Endodermal cell (in vitro differentiated cells): ENCODE results near the gene PRPF6. TPM values are rescaled to one million over a fixed set of nuclear protein-coding genes. Genes with fewer than 3 reads are reported as not detected.
"Not testable (repeated sequence)": the region's sequence is repeated elsewhere in the genome, so short reads cannot be mapped to it uniquely, and the experiment has no call there.

ENCODE experiments used
- DNase-seq: peaks from one replicate; pipeline ENCODE4 v3.0.0-alpha.2; 2017
- H3K27ac ChIP-seq: 2 replicates; pipeline ENCODE4 v1.5.1; 2013; ENCODE audit warnings: mild to moderate bottlenecking, low read depth, low read length, moderate library complexity
- H3K27me3 ChIP-seq: 2 replicates; pipeline ENCODE4 v1.6.1; 2013; ENCODE audit warnings: mild to moderate bottlenecking, low read length, moderate library complexity; ENCODE audit not compliant: insufficient read depth, control insufficient read depth, poor library complexity, severe bottlenecking
- H3K36me3 ChIP-seq: 2 replicates; pipeline ENCODE4 v1.7.0; 2013; ENCODE audit warnings: mild to moderate bottlenecking, low read length, moderate library complexity; ENCODE audit not compliant: control insufficient read depth, insufficient read depth
- H3K4me1 ChIP-seq: one replicate; pipeline ENCODE4 v1.7.0; 2013; ENCODE audit warnings: low read length; ENCODE audit not compliant: control insufficient read depth, insufficient read depth
- H3K4me3 ChIP-seq: 2 replicates; pipeline ENCODE4 v1.5.1; 2013; ENCODE audit warnings: mild to moderate bottlenecking, low read length, moderate library complexity
- H3K9ac ChIP-seq: 2 replicates; pipeline ENCODE4 v1.6.1; 2013; ENCODE audit warnings: mild to moderate bottlenecking, low read length, moderate library complexity; ENCODE audit not compliant: poor library complexity, severe bottlenecking; ENCODE audit errors: extremely low read depth
- H3K9me3 ChIP-seq: 2 replicates; pipeline ENCODE4 v1.6.1; 2013; ENCODE audit warnings: mild to moderate bottlenecking, low read length, moderate library complexity; ENCODE audit not compliant: control insufficient read depth
- H3K27ac Mint-ChIP-seq: 2 replicates; pipeline ENCODE4 v1.8.0; 2020; ENCODE audit warnings: mixed read lengths
- H3K27me3 Mint-ChIP-seq: 2 replicates; pipeline ENCODE4 v1.8.0; 2021; ENCODE audit warnings: mild to moderate bottlenecking, mixed read lengths; ENCODE audit not compliant: insufficient read depth
- H3K36me3 Mint-ChIP-seq: 2 replicates; pipeline ENCODE4 v1.8.0; 2020; ENCODE audit warnings: low read depth, mixed read lengths
- H3K4me1 Mint-ChIP-seq: 2 replicates; pipeline ENCODE4 v1.8.0; 2020; ENCODE audit warnings: mixed read lengths
- H3K4me3 Mint-ChIP-seq: 2 replicates; pipeline ENCODE4 v1.8.0; 2020; ENCODE audit warnings: mild to moderate bottlenecking, moderate library complexity, mixed read lengths
- H3K9me3 Mint-ChIP-seq: 2 replicates; pipeline ENCODE4 v1.8.0; 2020; ENCODE audit warnings: mild to moderate bottlenecking, mixed read lengths
- CTCF ChIP-seq: fragments of 200-600 bp; sonication (generic); conservative IDR thresholded peaks from 2 replicates; pipeline ENCODE4 v1.5.0; 2021; ENCODE audit warnings: antibody characterized with exemption, mild to moderate bottlenecking
- WGBS, 2 experiments: methylation state at CpG; one replicate each; pipeline versions ENCODE4 v1.1.5 to v1.1.7; 2013; ENCODE audit warnings: missing lambda C conversion rate in 2 of 2, mixed read lengths in 1 of 2; ENCODE audit not compliant: insufficient coverage in 1 of 2, insufficient read length in 1 of 2; 5-methylcytosine and 5-hydroxymethylcytosine counted together
- total RNA-seq, 2 donors: library from RNA; stranded (reverse); fragmentation: NEBNext Ultra II Directional in 1 of 2; extraction: Animal tissue kit (Norgen Biotek cat#: 25700) in 1 of 2; gene quantifications; 2 replicates in 1 of 2; 3 replicates in 1 of 2; pipeline ENCODE4 v1.2.1, GENCODE V29; 2021

PRPF6 gene
- total RNA-seq, 2 donors from 2014 or later = 73.3 to 73.9 TPM

- Histone ChIP-seq H3K4me3 (peak overlapping the region; percentile 86), H3K36me3 (peaks cover 29% of the 10 kb centered on the region), H3K27ac (no peak overlapping the region), H3K4me1 (peaks cover 4% of the 10 kb centered on the region), H3K27me3 (peaks cover 10% of the 10 kb centered on the region), H3K9ac (peak overlapping the region; percentile 57), H3K9me3 (peaks cover 29% of the 10 kb centered on the region)
- H3K27ac Mint-ChIP-seq = peak overlapping the region; percentile 70
- TF ChIP-seq CTCF = no peak
- H3K27me3 Mint-ChIP-seq = peaks cover 21% of the 10 kb centered on the region
- DNase-seq = peak; percentile 73
- H3K4me1 Mint-ChIP-seq = peaks cover 3% of the 10 kb centered on the region
- H3K9me3 Mint-ChIP-seq = peaks cover 18% of the 10 kb centered on the region
- H3K36me3 Mint-ChIP-seq = peaks cover 28% of the 10 kb centered on the region
- WGBS, 2 experiments = 5 to 15% methylated on average over 9 to 54 of the region's 70 CpGs
- H3K4me3 Mint-ChIP-seq = peak overlapping the region; percentile 70
Measured at GRCh38 chr20:63968928-63969760, 11.8 kb upstream of the PRPF6 start.

DNA sequence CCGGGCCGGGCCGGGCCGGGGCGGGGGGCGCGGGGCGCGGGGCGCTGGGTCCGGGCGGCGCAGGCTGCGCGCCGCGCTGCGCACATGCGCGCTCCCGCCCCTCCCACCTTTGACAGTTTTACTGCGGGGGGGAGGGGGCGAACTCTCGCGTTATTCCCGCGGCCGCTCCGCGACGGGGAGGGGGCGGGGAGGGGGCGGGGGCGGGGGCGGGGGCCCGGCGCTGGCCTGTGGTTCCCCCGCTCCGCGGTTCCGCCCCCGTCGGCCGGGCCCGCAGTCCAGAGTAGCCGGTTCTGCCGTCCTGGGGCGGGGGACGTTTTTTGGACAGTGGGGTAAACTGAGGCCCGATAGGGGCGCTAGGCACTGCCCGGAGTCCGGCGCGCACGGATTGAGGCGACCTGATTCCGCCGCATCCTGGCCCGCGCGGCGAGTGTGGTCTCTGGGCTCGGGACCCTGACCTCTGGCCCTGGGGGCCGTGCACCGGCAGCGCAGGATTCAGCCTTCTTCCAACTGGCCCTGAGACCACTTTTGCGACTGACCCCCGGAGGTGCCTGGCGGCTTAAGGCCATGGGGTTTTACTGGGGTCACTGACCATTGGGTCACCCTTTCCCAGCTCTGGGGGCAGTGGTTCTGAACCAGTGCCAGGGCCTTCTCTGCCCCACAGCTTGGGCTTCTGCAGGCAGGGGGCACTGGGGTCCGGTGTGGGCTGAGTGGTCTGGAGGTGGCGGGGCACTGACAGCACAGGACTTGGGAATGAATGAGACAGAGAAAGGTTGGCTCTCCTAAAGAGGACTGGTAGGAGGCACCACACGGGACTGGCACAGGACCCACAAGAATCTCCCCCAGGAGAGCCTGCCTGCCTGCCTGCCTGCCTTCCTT is 10.9 kb upstream of the PRPF6 start, which contains the start of gene ZNF512B:
Gene ZNF512B, minus strand, starts transcription at position 93 of the 876 bp plus-strand sequence. CDS start 1,980 bp downstream, outside the sequence.
- peak; percentile 39 for TF ChIP-seq CTCF

DNA sequence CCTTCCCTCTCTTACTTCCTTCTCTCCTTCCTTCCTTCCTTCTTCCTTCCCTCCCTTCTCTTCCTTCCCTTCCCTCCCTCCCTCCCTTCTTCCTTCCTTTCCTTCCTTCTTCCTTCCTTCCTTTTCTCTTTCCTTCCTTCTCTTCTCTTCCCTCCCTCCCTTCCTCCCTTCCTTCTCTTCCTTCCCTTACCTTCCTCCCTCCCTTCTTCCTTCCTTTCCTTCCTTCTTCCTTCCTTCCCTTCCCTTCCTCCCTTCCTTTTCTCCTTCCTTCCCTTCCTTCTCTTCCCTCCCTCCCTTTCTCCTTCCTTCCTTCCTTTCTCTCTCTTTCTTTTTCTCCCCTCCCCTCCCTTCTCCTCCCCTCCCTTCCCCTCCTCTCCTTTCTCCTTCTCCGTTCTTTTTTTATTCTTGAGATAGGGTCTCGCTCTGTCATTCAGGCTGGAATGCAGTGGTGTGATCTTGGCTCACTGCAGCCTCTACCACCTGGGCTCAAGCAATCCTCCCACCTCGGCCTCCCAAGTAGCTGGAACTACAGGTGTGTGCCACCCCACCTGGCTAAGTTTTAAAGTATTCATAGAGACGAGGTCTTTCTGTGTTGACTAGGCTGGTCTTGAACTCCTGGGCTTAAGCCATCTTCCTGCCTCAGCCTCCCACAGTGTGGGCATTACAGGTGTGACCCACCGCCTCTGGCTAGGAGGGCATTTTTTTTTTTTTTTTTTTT is 10.1 kb upstream of the PRPF6 start:
- Histone ChIP-seq H3K9ac (no peak overlapping the region), H3K4me1 (peaks cover 4% of the 10 kb centered on the region), H3K27ac (no peak overlapping the region), H3K9me3 (peaks cover 24% of the 10 kb centered on the region), H3K36me3 (peaks cover 24% of the 10 kb centered on the region), H3K4me3 (no peak overlapping the region), H3K27me3 (peaks cover 10% of the 10 kb centered on the region)
- peaks cover 16% of the 10 kb centered on the region for H3K9me3 Mint-ChIP-seq
- peaks cover 3% of the 10 kb centered on the region for H3K4me1 Mint-ChIP-seq
- peaks cover 29% of the 10 kb centered on the region for H3K36me3 Mint-ChIP-seq
- no peak overlapping the region for H3K27ac Mint-ChIP-seq
- 88 to 92% methylated on average over 1 to 5 of the region's 5 CpGs for WGBS, 2 experiments
- TF ChIP-seq CTCF = no peak
- DNase-seq = no peak
- H3K27me3 Mint-ChIP-seq = peaks cover 21% of the 10 kb centered on the region
- peak overlapping the region; percentile 57 for H3K4me3 Mint-ChIP-seq

More for the DNA sequence above, 10.9 kb upstream of the PRPF6 start, which contains the start of gene ZNF512B:
- WGBS, 2 experiments = 7 to 13% methylated on average over 23 to 45 of the region's 73 CpGs
- DNase-seq = peak; percentile 83
- Mint-ChIP-seq H3K36me3 (peaks cover 29% of the 10 kb centered on the region), H3K27ac (peak within 1 kb of the TSS; percentile 70), H3K27me3 (peaks cover 21% of the 10 kb centered on the region), H3K4me3 (peak within 1 kb of the TSS; percentile 70), H3K9me3 (peaks cover 17% of the 10 kb centered on the region), H3K4me1 (peaks cover 3% of the 10 kb centered on the region)
- peaks cover 25% of the 10 kb centered on the region for H3K9me3 ChIP-seq
- H3K4me3 ChIP-seq = peak within 1 kb of the TSS; percentile 86
- no peak within 1 kb of the TSS for H3K27ac ChIP-seq
- H3K9ac ChIP-seq = peak within 1 kb of the TSS; percentile 57
- peaks cover 4% of the 10 kb centered on the region for H3K4me1 ChIP-seq
- H3K36me3 ChIP-seq = peaks cover 25% of the 10 kb centered on the region
- H3K27me3 ChIP-seq = peaks cover 10% of the 10 kb centered on the region

DNA sequence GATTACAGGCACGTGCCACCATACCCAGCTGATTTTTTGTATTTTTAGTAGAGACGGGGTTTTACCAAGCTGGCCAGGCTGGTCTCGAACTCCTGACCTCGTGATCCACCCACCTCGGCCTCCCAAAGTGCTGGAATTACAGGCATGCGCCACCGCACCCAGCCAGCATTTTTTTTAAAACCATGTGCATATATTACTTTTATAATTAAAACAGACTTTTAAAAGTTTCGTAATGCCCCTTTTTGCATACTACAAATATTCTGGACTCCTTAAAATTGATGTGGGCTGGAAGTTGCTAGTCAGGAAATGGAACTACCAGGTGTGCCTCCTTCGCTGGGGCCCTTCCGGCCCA is 9.0 kb upstream of the PRPF6 start:
- H3K4me1 ChIP-seq, H3K4me3 Mint-ChIP-seq, H3K27me3 ChIP-seq, H3K4me1 Mint-ChIP-seq, H3K27ac Mint-ChIP-seq, H3K27ac ChIP-seq, H3K9me3 Mint-ChIP-seq, DNase-seq, H3K4me3 ChIP-seq, H3K9ac ChIP-seq: not testable (repeated sequence)
- Mint-ChIP-seq H3K27me3 (peaks cover 28% of the 10 kb centered on the region), H3K36me3 (peaks cover 18% of the 10 kb centered on the region)
- 89 to 90% methylated on average over 2 to 9 of the region's 10 CpGs for WGBS, 2 experiments
- Histone ChIP-seq H3K9me3 (peaks cover 13% of the 10 kb centered on the region), H3K36me3 (peaks cover 14% of the 10 kb centered on the region)
